A549 treated with Mapracorat at 1 μM for 4 hours (cell line): Measurements from ENCODE around the gene SLC18A2. TPM values are rescaled to one million over a fixed set of nuclear protein-coding genes. Genes with fewer than 3 reads are reported as not detected.

ENCODE experiments used
- total RNA-seq: library from RNA; stranded (reverse); fragments of 200-300 nt; extraction: Qiagen RNA extraction; gene quantifications from 5 replicates; pipeline ENCODE4 v1.2.3, GENCODE V29; 2022

SLC18A2 gene
- 0.05 to 0.06 TPM in 2 of 5 replicates, not detected in the others for total RNA-seq

DNA sequence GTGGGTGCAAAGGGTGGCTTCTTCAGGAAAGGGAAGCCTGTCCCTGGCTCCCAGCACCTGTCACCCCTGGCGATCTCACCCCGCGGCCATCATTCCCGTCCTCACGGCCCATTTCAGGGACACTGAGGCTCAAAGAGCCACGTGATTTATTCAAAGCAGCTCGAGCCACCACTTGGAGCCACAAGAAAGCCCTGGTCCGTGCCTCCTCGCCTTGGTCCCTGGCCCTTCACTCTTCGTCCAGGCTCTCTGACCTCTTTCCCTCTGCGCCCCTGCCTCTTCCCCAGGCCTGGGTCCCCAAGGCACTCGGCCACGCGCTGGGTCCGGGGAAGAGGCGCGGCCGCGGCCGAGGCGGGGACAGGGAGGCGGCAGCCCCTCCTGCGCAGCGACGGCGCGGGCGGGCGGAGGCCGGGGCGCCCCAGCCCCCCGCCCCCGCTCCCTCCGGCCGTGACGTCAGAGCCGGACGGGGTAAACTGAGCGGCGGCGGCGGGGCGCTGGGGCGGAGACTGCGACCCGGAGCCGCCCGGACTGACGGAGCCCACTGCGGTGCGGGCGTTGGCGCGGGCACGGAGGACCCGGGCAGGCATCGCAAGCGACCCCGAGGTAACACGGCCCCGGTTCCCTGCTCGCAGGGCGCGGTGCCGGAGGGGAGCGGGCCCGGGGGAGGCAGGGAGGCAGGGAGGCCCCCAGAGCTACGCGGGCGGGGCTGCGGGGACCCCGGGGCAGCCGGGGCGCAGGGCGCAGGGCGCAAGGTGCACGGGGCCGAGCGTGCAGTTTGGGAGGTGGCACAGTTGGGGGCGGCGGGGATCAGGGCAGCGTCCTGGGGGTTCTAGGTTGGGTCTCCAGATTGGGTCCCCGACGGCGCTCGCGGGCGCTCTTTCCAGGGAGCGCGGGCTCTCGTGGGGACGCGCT is at the start of gene SLC18A2:
Gene SLC18A2 (plus strand): TSS at position 494 of the 909 bp plus-strand sequence. CDS start 580 bp downstream, outside the sequence.

DNA sequence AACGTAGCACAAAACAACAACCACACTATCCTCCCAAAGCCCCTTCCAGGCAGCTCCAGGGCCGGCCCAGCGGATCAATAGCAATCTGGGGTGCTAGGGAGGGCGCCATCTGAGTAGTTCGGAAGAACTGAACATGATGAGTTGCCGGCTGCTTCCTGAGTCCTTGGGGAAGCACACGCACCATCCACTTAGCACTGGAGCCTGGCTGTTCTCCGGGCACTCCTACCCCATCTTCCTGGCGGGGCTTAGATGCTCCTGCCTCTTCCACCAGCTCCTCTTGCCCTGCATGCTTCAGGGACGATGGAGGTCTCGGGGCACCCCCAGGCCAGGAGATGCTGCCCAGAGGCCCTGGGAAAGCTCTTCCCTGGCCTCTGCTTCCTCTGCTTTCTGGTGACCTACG is 43.7 kb upstream of the SLC18A2 start, which contains the start of gene KCNK18:
Gene KCNK18 (plus strand): TSS at position 301 of the 400 bp plus-strand sequence. CDS start 0 bp downstream, at position 301.

Other genes starting within 250 kb of the SLC18A2 start
- 20.5 to 28.8 TPM (median 25.6 TPM) in 5 replicates for gene SHTN1, start 235.9 kb upstream of the SLC18A2 start, total RNA-seq
- gene VAX1, start 102.8 kb upstream of the SLC18A2 start, total RNA-seq, result 0.97 to 1.7 TPM (median 1.5 TPM) in 5 replicates
- gene KCNK18, start 43.6 kb upstream of the SLC18A2 start, total RNA-seq, result not detected in 5 replicates
- gene PDZD8, start 134.3 kb downstream of the SLC18A2 start, total RNA-seq, result 18.0 to 28.2 TPM (median 24.1 TPM) in 5 replicates